H9 (cell line): ENCODE measurements around the gene GCNT2. TPM values are rescaled to one million over a fixed set of nuclear protein-coding genes. Genes with fewer than 3 reads are reported as not detected.
A peak's percentile ranks its signal among the peaks of the same experiment; 100 is the strongest.

Experiments used
- DNase-seq: peaks from one replicate; pipeline ENCODE4 v3.0.0-alpha.2; 2017
- H2AFZ ChIP-seq: one replicate; pipeline ENCODE4 v1.6.1; 2013; ENCODE audit warnings: mild to moderate bottlenecking, low read length, control low read depth, moderate library complexity
- H2AK5ac ChIP-seq: 2 replicates; pipeline ENCODE4 v1.6.1; 2013; ENCODE audit warnings: low read length, control low read depth, mixed read lengths; ENCODE audit not compliant: insufficient read length
- H2BK120ac ChIP-seq: one replicate; pipeline ENCODE4 v1.6.1; 2013; ENCODE audit warnings: low read depth, mild to moderate bottlenecking, low read length, control low read depth, inconsistent platforms; ENCODE audit not compliant: poor library complexity, severe bottlenecking
- H2BK12ac ChIP-seq: 2 replicates; pipeline ENCODE4 v1.6.1; 2013; ENCODE audit warnings: low read length, control low read depth, mixed read lengths, low read depth; ENCODE audit not compliant: insufficient read length
- H2BK15ac ChIP-seq: 2 replicates; pipeline ENCODE4 v1.6.1; 2013; ENCODE audit warnings: low read depth, low read length, control low read depth
- H2BK20ac ChIP-seq: one replicate; pipeline ENCODE4 v1.6.1; 2013; ENCODE audit warnings: low read depth, mild to moderate bottlenecking, low read length, control low read depth, inconsistent platforms; ENCODE audit not compliant: poor library complexity, severe bottlenecking
- H2BK5ac ChIP-seq: 2 replicates; pipeline ENCODE4 v1.6.1; 2013; ENCODE audit warnings: low read length, control low read depth, mixed read lengths; ENCODE audit not compliant: insufficient read length
- H3K14ac ChIP-seq: 2 replicates; pipeline ENCODE4 v1.6.1; 2013; ENCODE audit warnings: low read length, control low read depth; ENCODE audit not compliant: insufficient read depth
- H3K18ac ChIP-seq: 2 replicates; pipeline ENCODE4 v1.6.1; 2013; ENCODE audit warnings: low read depth, mild to moderate bottlenecking, mixed read lengths, low read length, control low read depth; ENCODE audit not compliant: insufficient read length
- H3K23ac ChIP-seq: 2 replicates; pipeline ENCODE4 v1.6.1; 2013; ENCODE audit warnings: low read length, control low read depth, mixed read lengths, low read depth; ENCODE audit not compliant: insufficient read length
- H3K23me2 ChIP-seq: 2 replicates; pipeline ENCODE4 v1.6.1; 2013; ENCODE audit warnings: low read depth, mild to moderate bottlenecking, mixed read lengths, low read length, control low read depth; ENCODE audit not compliant: insufficient read length, poor library complexity, severe bottlenecking
- H3K27ac ChIP-seq: 2 replicates; pipeline ENCODE4 v1.5.1; 2013; ENCODE audit warnings: low read length, control low read depth, mixed read lengths, low read depth; ENCODE audit not compliant: insufficient read length
- H3K27me3 ChIP-seq: 2 replicates; pipeline ENCODE4 v1.6.1; 2013; ENCODE audit warnings: low read length, control low read depth, inconsistent platforms; ENCODE audit not compliant: insufficient read depth
- H3K4ac ChIP-seq: 2 replicates; pipeline ENCODE4 v1.6.1; 2013; ENCODE audit warnings: low read depth, mild to moderate bottlenecking, control low read depth, inconsistent platforms, low read length, moderate library complexity
- H3K4me1 ChIP-seq: 2 replicates; pipeline ENCODE4 v1.6.1; 2013; ENCODE audit warnings: low read length, control low read depth, inconsistent platforms; ENCODE audit not compliant: insufficient read depth
- H3K4me2 ChIP-seq: 2 replicates; pipeline ENCODE4 v1.6.1; 2013; ENCODE audit warnings: low read length, control low read depth, mixed read lengths; ENCODE audit not compliant: insufficient read length, insufficient read depth
- H3K56ac ChIP-seq: 2 replicates; pipeline ENCODE4 v1.6.1; 2013; ENCODE audit warnings: low read depth, mild to moderate bottlenecking, mixed read lengths, low read length, control low read depth; ENCODE audit not compliant: insufficient read length
- H3K79me1 ChIP-seq: 2 replicates; pipeline ENCODE4 v1.6.1; 2013; ENCODE audit warnings: low read depth, mild to moderate bottlenecking, moderate library complexity, low read length, control low read depth, inconsistent platforms; ENCODE audit not compliant: insufficient read depth, poor library complexity, severe bottlenecking
- H3K79me2 ChIP-seq: 2 replicates; pipeline ENCODE4 v1.6.1; 2013; ENCODE audit warnings: low read length, control low read depth, inconsistent platforms; ENCODE audit not compliant: insufficient read depth
- H3K9ac ChIP-seq: 2 replicates; pipeline ENCODE4 v1.6.1; 2013; ENCODE audit warnings: low read length, control low read depth, mixed read lengths; ENCODE audit not compliant: insufficient read length; ENCODE audit errors: extremely low read depth
- H3K9me3 ChIP-seq: one replicate; pipeline ENCODE4 v1.6.1; 2013; ENCODE audit warnings: low read depth, low read length, inconsistent platforms; ENCODE audit not compliant: control insufficient read depth
- H3T11ph ChIP-seq: one replicate; pipeline ENCODE4 v1.6.1; 2013; ENCODE audit warnings: mild to moderate bottlenecking, low read length, control low read depth, inconsistent platforms
- H4K20me1 ChIP-seq: one replicate; pipeline ENCODE4 v1.6.1; 2013; ENCODE audit not compliant: control insufficient read depth, insufficient read length, insufficient read depth
- H4K5ac ChIP-seq: 2 replicates; pipeline ENCODE4 v1.6.1; 2013; ENCODE audit warnings: low read depth, mild to moderate bottlenecking, mixed read lengths, low read length, control low read depth; ENCODE audit not compliant: insufficient read length
- H4K8ac ChIP-seq: replicated peaks from 2 replicates; pipeline ENCODE4 v1.6.1; 2013; ENCODE audit warnings: low read length, control low read depth, mixed read lengths, low read depth; ENCODE audit not compliant: insufficient read length
- H4K91ac ChIP-seq: 2 replicates; pipeline ENCODE4 v1.6.1; 2013; ENCODE audit warnings: low read depth, mild to moderate bottlenecking, moderate library complexity, mixed read lengths, low read length, control low read depth; ENCODE audit not compliant: insufficient read length
- H3K27ac Mint-ChIP-seq, 3 experiments: 2 replicates in 2 of 3; 3 replicates in 1 of 3; pipeline ENCODE4 v1.8.0; 2020 to 2021; ENCODE audit warnings: mixed read lengths in 3 of 3, mild to moderate bottlenecking in 1 of 3, moderate library complexity in 1 of 3
- H3K27me3 Mint-ChIP-seq: 2 replicates; pipeline ENCODE4 v1.8.0; 2021; ENCODE audit warnings: low read depth, mild to moderate bottlenecking, moderate library complexity, mixed read lengths
- H3K36me3 Mint-ChIP-seq, 3 experiments: 2 replicates in 2 of 3; 3 replicates in 1 of 3; pipeline ENCODE4 v1.8.0; 2020 to 2021; ENCODE audit warnings: low read depth in 3 of 3, mixed read lengths in 3 of 3; ENCODE audit not compliant: insufficient read depth in 1 of 3
- H3K4me1 Mint-ChIP-seq, 2 experiments: 2 replicates each; pipeline ENCODE4 v1.8.0; 2020; ENCODE audit warnings: mixed read lengths in 2 of 2
- H3K4me3 Mint-ChIP-seq, 2 experiments: 2 replicates in 1 of 2; 3 replicates in 1 of 2; pipeline ENCODE4 v1.8.0; 2020 to 2021; ENCODE audit warnings: mild to moderate bottlenecking in 2 of 2, mixed read lengths in 2 of 2, moderate library complexity in 1 of 2
- H3K9me3 Mint-ChIP-seq, 2 experiments: 2 replicates in 1 of 2; 3 replicates in 1 of 2; pipeline ENCODE4 v1.8.0; 2020; ENCODE audit warnings: mild to moderate bottlenecking in 2 of 2, mixed read lengths in 2 of 2, moderate library complexity in 1 of 2
- WGBS: extraction: QIAGEN DNeasy Blood & Tissue Kit; methylation state at CpG from one replicate; pipeline ENCODE4 v1.1.7; 2013; ENCODE audit warnings: missing lambda C conversion rate, low lambda C conversion rate, mixed read lengths; ENCODE audit not compliant: insufficient read length; ENCODE audit errors: extremely low coverage; 5-methylcytosine and 5-hydroxymethylcytosine counted together
- total RNA-seq: library from RNA; stranded (reverse); gene quantifications from 2 replicates; pipeline ENCODE4 v1.2.1, GENCODE V29; 2021
- TF ChIP-seq, protein P1 (sequence below): fragments of 200-600 bp; sonication (generic); conservative IDR thresholded peaks from 3 replicates; pipeline ENCODE4 v1.8.0; 2021; ENCODE audit warnings: antibody characterized with exemption, mild to moderate bottlenecking

Gene GCNT2
- total RNA-seq, 1 experiment from 2014 or later: 41.7 TPM

DNA sequence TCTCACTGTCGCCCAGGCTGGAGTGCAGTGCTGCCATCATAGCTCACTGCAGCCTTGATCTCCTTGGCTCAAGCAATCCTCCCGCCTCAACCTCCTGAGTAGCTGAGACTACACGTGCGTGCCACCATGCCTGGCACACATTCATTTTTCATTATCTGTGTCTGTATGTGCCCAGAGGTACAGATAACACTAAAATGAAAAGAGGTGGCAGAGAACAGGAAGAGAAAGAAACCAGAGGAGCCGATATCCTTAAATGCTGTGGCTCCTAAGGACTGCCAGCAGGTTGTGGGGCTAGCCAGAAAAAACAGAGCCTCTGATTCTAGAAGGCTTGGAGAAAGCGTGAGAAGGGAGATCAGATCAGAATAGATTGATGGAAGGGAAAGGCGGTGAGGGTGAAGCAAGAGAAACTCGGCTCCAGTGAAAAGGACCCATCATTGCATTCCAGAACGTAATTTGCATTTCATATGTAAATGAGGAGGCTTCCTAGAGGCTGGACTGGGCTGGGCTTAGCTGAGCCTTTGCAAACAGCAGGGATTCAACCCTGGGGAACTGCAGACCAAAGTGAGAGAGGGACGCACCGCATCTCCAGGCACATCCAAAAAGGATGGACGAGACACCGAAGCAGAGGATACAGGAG lies 64.2 kb downstream of the GCNT2 start:
- Histone ChIP-seq H4K20me1 (peaks cover 2% of the 10 kb centered on the region), H3K4ac (no peak overlapping the region; the same call in 1 of the 2 replicates), H3K18ac (peak overlapping the region; percentile 88), H3K9me3 (no peaks in the 10 kb centered on the region), H2AFZ (no peak overlapping the region), H3K4me1 (peaks cover 40% of the 10 kb centered on the region; the same call in 1 of the 2 replicates), H2BK5ac (peak overlapping the region; percentile 74), H3K79me1 (no peaks in the 10 kb centered on the region), H3K27me3 (no peaks in the 10 kb centered on the region), H3K56ac (no peak overlapping the region), H4K5ac (no peak overlapping the region), H2BK120ac (no peak overlapping the region), H4K91ac (peak overlapping the region; percentile 37), H3K4me2 (peak overlapping the region; percentile 96), H4K8ac (no peak overlapping the region), H2BK15ac (no peak overlapping the region), H3K79me2 (peaks cover 35% of the 10 kb centered on the region; the same call in 1 of the 2 replicates), H3K14ac (peak overlapping the region; percentile 37; the same call in 1 of the 2 replicates), H3K9ac (peak overlapping the region; percentile 50), H3T11ph (peak overlapping the region; percentile 5), H2BK12ac (peak overlapping the region; percentile 5), H3K27ac (peak overlapping the region; percentile 92), H3K23ac (no peak overlapping the region), H3K23me2 (peaks cover 12% of the 10 kb centered on the region), H2BK20ac (no peak overlapping the region), H2AK5ac (peak overlapping the region; percentile 84)
- Mint-ChIP-seq H3K27ac (peak overlapping the region; percentile 96 to 99 (median 99)), H3K9me3 (no peaks in the 10 kb centered on the region; a peak in 1 of 5 replicates), H3K27me3 (no peaks in the 10 kb centered on the region), H3K36me3 (peaks cover 0 to 3% (median 0%) of the 10 kb centered on the region in 3 experiments; a peak in 3 of 7 replicates), H3K4me1 (peaks cover 47 to 53% of the 10 kb centered on the region in 2 experiments), H3K4me3 (peak overlapping the region in 1 of 2 experiments; percentile 88; a peak in 3 of 5 replicates)
- DNase-seq: peak; percentile 86
- TF ChIP-seq, protein P1, sequence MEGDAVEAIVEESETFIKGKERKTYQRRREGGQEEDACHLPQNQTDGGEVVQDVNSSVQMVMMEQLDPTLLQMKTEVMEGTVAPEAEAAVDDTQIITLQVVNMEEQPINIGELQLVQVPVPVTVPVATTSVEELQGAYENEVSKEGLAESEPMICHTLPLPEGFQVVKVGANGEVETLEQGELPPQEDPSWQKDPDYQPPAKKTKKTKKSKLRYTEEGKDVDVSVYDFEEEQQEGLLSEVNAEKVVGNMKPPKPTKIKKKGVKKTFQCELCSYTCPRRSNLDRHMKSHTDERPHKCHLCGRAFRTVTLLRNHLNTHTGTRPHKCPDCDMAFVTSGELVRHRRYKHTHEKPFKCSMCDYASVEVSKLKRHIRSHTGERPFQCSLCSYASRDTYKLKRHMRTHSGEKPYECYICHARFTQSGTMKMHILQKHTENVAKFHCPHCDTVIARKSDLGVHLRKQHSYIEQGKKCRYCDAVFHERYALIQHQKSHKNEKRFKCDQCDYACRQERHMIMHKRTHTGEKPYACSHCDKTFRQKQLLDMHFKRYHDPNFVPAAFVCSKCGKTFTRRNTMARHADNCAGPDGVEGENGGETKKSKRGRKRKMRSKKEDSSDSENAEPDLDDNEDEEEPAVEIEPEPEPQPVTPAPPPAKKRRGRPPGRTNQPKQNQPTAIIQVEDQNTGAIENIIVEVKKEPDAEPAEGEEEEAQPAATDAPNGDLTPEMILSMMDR: no peak
- WGBS: no CpG with 5 or more reads among the region's 13 CpGs
